Cerebellar nuclear complex (tissue), 1 donor: ENCODE results near the gene CCDC134.

Experiments
- DNase-seq, 2 experiments: peaks; one replicate each; lab custom pipeline; 2025; lab: John Stamatoyannopoulos, UW

Gene CCDC134

GRCh38 chr22:41782751-41783150 lies 17.7 kb upstream of the CCDC134 start:
- DNase-seq = no peak

GRCh38 chr22:41787331-41787730 lies 13.1 kb upstream of the CCDC134 start:
- no peak for DNase-seq

GRCh38 chr22:41793871-41794270 lies 6.6 kb upstream of the CCDC134 start:
- DNase-seq = no peak

- DNase-seq = no peak
Observed at GRCh38 chr22:41798736-41799135, 1.7 kb upstream of the CCDC134 start.

- peak in 1 of 2 experiments; percentile 17 for DNase-seq
Observed at GRCh38 chr22:41799486-41800347, 762 bp upstream of the CCDC134 start.

- no peak for DNase-seq
Observed at GRCh38 chr22:41801147-41801819, 804 bp downstream of the CCDC134 start.

- DNase-seq = no peak
Observed at GRCh38 chr22:41801886-41802285, 1.4 kb downstream of the CCDC134 start.

GRCh38 chr22:41805639-41806038 lies 5.2 kb downstream of the CCDC134 start:
- no peak for DNase-seq

GRCh38 chr22:41808400-41808799 lies 7.9 kb downstream of the CCDC134 start:
- DNase-seq = no peak

GRCh38 chr22:41810022-41810421 lies 9.5 kb downstream of the CCDC134 start:
- DNase-seq = no peak

- DNase-seq = no peak
Observed at GRCh38 chr22:41812805-41813545, 12.5 kb downstream of the CCDC134 start.

GRCh38 chr22:41813726-41814410 lies 13.4 kb downstream of the CCDC134 start:
- no peak for DNase-seq

GRCh38 chr22:41815716-41816115 lies 15.2 kb downstream of the CCDC134 start:
- no peak for DNase-seq

- DNase-seq = no peak
Observed at GRCh38 chr22:41816241-41816640, 15.8 kb downstream of the CCDC134 start.

- no peak for DNase-seq
Observed at GRCh38 chr22:41816871-41817270, 16.4 kb downstream of the CCDC134 start.

GRCh38 chr22:41818011-41818410 lies 17.5 kb downstream of the CCDC134 start:
- no peak for DNase-seq

- DNase-seq = no peak
Observed at GRCh38 chr22:41818596-41818995, 18.1 kb downstream of the CCDC134 start.

- DNase-seq = no peak
Observed at GRCh38 chr22:41819257-41819656, 18.8 kb downstream of the CCDC134 start.

GRCh38 chr22:41820447-41820846 lies 20.0 kb downstream of the CCDC134 start:
- no peak for DNase-seq

GRCh38 chr22:41821471-41822316 lies 21.2 kb downstream of the CCDC134 start:
- DNase-seq = no peak
